ENCODE measurements around the gene IGFBP2. TPM values are rescaled to one million over a fixed set of nuclear protein-coding genes. Genes with fewer than 3 reads are reported as not detected.
A peak's percentile ranks its signal among the peaks of the same experiment; 100 is the strongest.

Gene IGFBP2
- polyA plus RNA-seq, 1 of the 3 experiments (the other 2 are of a cell fraction): 695 TPM

- TF ChIP-seq TAF1 (IDR thresholded peaks at IDR 0.05; ENCODE audit: borderline replicate concordance, low read depth, low read length) (no peak), RFX5 (IDR thresholded peaks at IDR 0.05; ENCODE audit: low read length) (0 out of 2 replicates have a peak, but pooled peaks have one; percentile 9), YY1 (IDR thresholded peaks at IDR 0.05; ENCODE audit: low read depth) (no peak), FOSL2 (IDR thresholded peaks at IDR 0.05; ENCODE audit: borderline replicate concordance, low read depth) (no peak), POLR2AphosphoS5 (IDR thresholded peaks at IDR 0.05; ENCODE audit: low read depth, low read length) (no peak), GATA2 (CRISPR knock-in tag; IDR thresholded peaks at IDR 0.05) (peak; percentile 82), GABPA (IDR thresholded peaks at IDR 0.05; ENCODE audit: low read depth) (no peak), EZH2phosphoT487 (IDR thresholded peaks at IDR 0.05; ENCODE audit: borderline replicate concordance, low read depth) (no peak), SIN3A (IDR thresholded peaks at IDR 0.05; ENCODE audit: borderline replicate concordance, low read depth, low read length) (no peak)
- TF ChIP-seq, protein P1, sequence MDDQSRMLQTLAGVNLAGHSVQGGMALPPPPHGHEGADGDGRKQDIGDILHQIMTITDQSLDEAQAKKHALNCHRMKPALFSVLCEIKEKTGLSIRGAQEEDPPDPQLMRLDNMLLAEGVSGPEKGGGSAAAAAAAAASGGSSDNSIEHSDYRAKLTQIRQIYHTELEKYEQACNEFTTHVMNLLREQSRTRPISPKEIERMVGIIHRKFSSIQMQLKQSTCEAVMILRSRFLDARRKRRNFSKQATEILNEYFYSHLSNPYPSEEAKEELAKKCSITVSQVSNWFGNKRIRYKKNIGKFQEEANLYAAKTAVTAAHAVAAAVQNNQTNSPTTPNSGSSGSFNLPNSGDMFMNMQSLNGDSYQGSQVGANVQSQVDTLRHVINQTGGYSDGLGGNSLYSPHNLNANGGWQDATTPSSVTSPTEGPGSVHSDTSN (IDR thresholded peaks at IDR 0.05): peak; percentile 42; the same call in 1 of the 2 replicates
Measured at GRCh38 chr2:216700088-216700567, 66.9 kb downstream of the IGFBP2 start (continued).

DNA sequence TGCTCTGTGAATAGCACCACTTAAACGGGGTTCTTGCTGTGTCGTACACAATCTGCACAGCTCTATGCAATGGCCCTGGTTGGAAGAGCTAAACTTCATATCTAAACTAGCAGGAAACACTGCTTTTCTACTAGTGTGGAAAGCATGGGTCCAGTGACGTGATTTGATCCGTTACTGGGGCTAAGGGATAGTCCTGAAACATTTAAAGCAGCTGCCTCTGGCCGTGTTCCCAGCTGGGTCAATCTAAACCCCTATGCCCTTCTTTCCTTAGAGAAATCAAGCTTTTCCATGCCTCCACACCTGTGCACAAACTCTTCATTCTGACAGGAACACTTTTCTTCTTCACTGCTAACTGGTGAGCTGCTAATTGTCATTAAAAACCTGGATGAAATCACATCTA is 67.6 kb downstream of the IGFBP2 start:
- Histone ChIP-seq H3K4me2 (no peak overlapping the region), H3K27ac (ENCODE audit: low read depth in 2 of 2, low read length in 1 of 2) (peak overlapping the region; percentile 2 to 98; a peak in 3 of 4 replicates), H3K36me3 (replicated peaks in 1 of 2; ENCODE audit: control insufficient read depth in 1 of 2, insufficient read depth in 2 of 2, low read length in 1 of 2) (no peaks in the 10 kb centered on the region), H2AFZ (ENCODE audit: low read depth) (no peak overlapping the region), H3K9me3 (no peaks in the 10 kb centered on the region), H3K9me2 (no peaks in the 10 kb centered on the region), H4K20me1 (ENCODE audit: insufficient read depth) (no peaks in the 10 kb centered on the region), H3K79me2 (ENCODE audit: insufficient read depth) (no peaks in the 10 kb centered on the region), H3K4me3 (ENCODE audit: low read depth in 2 of 2, low read length in 1 of 2) (no peak overlapping the region), H3K27me3 (ENCODE audit: insufficient read depth) (no peaks in the 10 kb centered on the region), H3K4me1 (ENCODE audit: control insufficient read depth in 1 of 2, insufficient read depth in 2 of 2, low read depth in 1 of 2, low read length in 1 of 2) (peaks cover 30 to 36% of the 10 kb centered on the region in 2 experiments), H3F3A (replicated peaks; ENCODE audit: insufficient read depth) (peaks cover 8% of the 10 kb centered on the region), H3K9ac (no peak overlapping the region)
- 57% methylated on average over 5 of the region's 5 CpGs for WGBS (ENCODE audit: low lambda C conversion rate)
- TF ChIP-seq MEF2A (IDR thresholded peaks at IDR 0.05; ENCODE audit: borderline replicate concordance, low read depth) (no peak), JUND (IDR thresholded peaks at IDR 0.05) (no peak), ELF1 (IDR thresholded peaks at IDR 0.05) (no peak), USF2 (IDR thresholded peaks at IDR 0.05; ENCODE audit: borderline replicate concordance, low read depth, low read length) (no peak), ZBTB33 (IDR thresholded peaks at IDR 0.05; ENCODE audit: borderline replicate concordance, low read depth) (no peak), TAF1 (IDR thresholded peaks at IDR 0.05; ENCODE audit: borderline replicate concordance, low read depth, low read length) (no peak), REST (IDR thresholded peaks at IDR 0.05; ENCODE audit: low read depth, low read length) (no peak), RFX5 (IDR thresholded peaks at IDR 0.05; ENCODE audit: low read length) (no peak), USF1 (IDR thresholded peaks at IDR 0.05; ENCODE audit: borderline replicate concordance, low read depth) (no peak), FOXM1 (IDR thresholded peaks at IDR 0.05; ENCODE audit: low read depth) (no peak), NRF1 (IDR thresholded peaks at IDR 0.05; ENCODE audit: low read depth, low read length) (no peak), EZH2phosphoT487 (IDR thresholded peaks at IDR 0.05; ENCODE audit: borderline replicate concordance, low read depth) (no peak), YY1 (IDR thresholded peaks at IDR 0.05; ENCODE audit: low read depth) (no peak), MAX (IDR thresholded peaks at IDR 0.05; ENCODE audit: low read depth) (no peak)
- TF ChIP-seq, protein P2, sequence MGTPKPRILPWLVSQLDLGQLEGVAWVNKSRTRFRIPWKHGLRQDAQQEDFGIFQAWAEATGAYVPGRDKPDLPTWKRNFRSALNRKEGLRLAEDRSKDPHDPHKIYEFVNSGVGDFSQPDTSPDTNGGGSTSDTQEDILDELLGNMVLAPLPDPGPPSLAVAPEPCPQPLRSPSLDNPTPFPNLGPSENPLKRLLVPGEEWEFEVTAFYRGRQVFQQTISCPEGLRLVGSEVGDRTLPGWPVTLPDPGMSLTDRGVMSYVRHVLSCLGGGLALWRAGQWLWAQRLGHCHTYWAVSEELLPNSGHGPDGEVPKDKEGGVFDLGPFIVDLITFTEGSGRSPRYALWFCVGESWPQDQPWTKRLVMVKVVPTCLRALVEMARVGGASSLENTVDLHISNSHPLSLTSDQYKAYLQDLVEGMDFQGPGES (IDR thresholded peaks at IDR 0.05; ENCODE audit: low read depth, low read length): no peak
- CTCF ChIA-PET: interaction anchor here (0.9 to 7.5 kb wide), 11 partner anchors 8 to 1011 kb away, joined by 3 to 74 read pairs (median 4); no protein-coding TSS in a partner anchor
- POLR2A ChIA-PET: interaction anchor here (1.0 to 1.2 kb wide), 3 partner anchors 34 to 92 kb away, joined by 3 to 11 read pairs (median 4); no protein-coding TSS in a partner anchor
- DNase-seq: no peak
